GM04504 (cell line): ENCODE measurements around the gene PRSS16.
"Not testable (repeated sequence)": the region's sequence is repeated elsewhere in the genome, so short reads cannot be mapped to it uniquely, and the experiment has no call there.

Source experiments
- DNase-seq: peaks from one replicate; pipeline ENCODE4 v3.0.0-alpha.2; 2012; ENCODE audit warnings: low read depth

PRSS16 gene

DNA sequence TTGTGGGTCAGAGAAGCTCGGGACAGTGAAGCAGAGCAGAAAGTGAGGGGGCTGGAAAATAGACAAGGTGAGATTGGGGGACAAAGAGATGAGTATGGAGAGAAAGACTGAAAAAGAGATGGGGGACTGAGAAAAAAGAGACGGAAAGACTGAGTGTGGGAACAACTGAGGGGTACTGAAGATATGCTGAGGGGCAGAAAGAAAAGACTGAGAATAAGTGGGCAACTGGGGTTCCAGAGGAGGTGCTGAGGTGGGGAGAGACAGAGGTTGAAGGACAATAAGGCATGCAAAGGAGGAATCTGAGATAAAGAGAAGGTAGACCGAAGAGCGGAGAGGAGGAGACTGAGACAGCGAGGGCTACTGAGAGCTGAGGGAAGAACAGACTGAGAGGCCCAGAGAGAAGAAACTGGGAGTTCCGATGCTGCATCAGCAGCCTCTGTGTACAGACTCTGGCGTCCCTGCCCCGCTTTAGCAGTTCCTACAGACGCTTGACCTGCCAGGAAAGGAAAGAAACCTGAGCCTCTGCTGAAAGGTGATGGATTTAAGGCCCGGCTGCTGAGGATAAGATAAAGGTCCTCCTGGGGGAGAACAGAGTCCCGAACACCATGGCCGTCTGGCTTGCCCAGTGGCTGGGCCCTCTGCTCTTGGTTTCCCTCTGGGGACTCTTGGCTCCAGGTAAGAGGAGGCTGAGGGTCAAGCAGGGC, at the start of gene PRSS16:
Gene PRSS16, plus strand, starts transcription at position 569 of the 704 bp plus-strand sequence. Its CDS starts 37 bp downstream, at position 606.
- DNase-seq: no peak

DNA sequence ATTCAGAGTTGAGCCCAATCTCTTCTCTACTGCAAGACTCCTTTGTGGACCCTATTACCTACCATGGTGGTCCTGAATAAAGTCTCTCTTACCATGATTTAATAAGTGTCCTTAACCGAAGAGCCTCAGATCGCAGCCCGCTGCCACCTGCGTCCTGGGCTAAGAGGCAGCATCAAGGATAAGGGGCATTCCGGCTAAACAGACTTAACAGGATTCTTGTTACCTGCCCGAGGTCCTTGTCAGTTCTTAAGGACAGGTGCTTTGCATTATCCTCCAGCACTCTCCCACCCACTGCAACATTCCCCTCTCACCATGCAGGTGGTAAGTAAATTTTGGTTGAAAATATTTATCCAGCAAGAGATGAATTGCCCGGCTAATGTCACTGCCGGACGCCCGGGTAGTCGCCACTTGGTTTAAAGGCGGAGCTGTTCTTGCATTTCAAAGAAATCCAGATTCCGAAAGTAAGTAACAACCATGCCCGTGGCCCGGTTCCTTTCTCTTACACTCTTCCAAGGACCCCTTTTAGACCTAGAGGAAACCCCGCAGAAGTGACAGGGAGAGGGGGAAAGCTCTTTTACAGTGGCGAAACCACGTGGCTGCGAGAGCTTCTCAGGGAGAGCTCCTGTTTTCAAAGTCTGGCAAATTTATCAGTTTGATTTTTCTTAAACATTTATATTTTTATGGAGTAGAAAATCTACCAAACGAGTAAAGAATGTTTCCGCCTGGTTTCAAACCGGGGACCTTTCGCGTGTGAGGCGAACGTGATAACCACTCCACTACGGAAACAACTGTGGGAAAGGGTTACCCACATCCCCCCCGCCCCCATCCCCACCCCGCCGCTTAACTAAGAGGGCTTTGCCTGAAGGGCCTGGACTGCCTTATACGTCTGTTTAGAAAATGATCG, 41.9 kb upstream of the PRSS16 start:
- DNase-seq: no peak

DNA sequence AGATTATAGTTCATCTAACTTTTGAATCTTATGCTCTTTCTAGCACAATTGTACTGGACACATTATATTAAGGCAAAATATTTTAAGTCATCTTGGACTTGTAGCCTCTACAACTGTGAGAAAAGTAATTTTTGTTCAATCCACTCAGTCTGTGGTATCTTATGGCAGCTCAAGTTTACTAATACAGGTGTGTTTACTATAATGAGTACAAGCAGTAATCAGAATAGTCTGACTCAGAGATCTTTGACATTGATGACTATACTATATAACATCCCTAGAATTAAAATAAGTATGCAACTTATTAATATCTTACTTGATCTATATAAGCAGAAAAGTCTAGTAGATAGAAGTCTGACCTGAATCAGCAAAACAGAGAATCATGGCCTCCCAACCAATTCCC, 40.7 kb upstream of the PRSS16 start:
- DNase-seq: no peak

GRCh38 chr6:27208042-27208441, 39.5 kb upstream of the PRSS16 start:
- no peak for DNase-seq

- DNase-seq: no peak
These were observed 38.3 kb upstream of the PRSS16 start for GRCh38 chr6:27209196-27209595.

DNA sequence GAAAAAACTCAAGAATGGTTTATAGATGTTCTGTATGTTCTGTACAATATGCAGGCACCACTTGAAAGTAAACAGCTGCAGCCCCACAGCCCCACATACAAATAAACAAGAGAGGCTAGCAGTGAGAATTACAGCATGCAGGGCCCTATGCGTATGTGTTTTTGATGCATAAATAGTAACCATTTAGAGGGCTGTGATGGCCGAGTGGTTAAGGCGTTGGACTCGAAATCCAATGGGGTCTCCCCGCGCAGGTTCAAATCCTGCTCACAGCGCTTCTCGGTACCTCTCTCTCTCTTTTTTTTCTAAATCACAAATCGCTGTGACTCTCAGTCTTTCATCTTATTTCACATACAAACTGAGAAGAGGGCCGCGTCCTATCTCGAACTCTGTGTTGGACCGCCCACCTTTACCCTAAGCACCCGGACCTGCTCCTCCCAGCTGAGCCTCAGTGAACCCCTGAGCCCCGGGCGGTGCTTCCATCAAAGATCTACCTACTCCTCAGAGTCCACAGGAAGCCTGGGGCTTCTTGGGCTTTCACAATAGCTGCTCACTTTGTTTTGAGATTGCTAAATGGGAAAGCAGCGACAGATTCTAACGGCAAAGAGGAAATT, 37.7 kb upstream of the PRSS16 start:
- no peak for DNase-seq

DNA sequence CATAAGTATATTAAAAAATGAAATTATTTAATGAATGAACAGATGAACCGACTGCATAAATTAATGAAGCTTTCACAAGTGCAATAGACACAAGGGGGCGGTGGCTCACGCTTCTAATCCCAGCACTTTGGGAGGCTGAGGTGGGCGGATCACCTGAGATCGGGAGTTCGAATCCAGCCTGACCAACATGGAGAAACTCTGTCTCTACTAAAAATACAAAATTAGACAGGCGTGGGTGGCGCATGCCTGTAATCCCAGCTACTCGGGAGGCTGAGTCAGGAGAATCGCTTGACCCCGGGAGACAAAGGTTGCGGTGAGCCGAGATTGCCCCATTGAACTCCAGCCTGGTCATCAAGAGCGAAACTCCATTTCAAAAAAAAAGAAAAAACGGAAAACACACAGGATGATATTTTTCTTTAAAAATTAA, 34.4 kb upstream of the PRSS16 start:
- DNase-seq: not testable (repeated sequence)

DNA sequence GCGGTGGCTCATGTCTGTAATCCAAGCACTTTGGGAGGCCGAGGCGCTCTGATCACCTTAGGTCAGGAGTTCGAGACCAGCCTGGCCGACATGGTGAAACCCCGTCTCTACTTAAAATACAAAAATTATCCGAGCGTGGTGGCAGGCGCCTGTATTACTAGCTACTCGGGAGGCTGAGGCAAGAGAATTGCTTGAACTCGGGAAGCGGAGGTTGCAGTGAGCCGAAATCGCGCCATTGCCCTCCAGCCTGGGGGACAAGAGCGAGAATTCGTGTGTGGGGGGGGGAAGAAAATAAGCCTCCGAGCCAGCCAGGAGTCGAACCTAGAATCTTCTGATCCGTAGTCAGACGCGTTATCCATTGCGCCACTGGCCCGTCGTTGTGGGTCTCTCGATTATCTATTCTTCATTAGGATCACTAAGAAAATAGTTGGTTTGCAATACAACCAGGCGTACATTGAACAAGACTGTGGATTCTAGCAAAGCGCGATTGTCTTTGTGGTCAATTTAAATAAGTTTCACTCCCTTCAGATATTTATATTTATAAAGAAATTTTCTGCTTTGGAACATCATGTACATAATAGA, 33.9 kb upstream of the PRSS16 start:
- no peak for DNase-seq

- DNase-seq: no peak
These were observed 33.3 kb upstream of the PRSS16 start for GRCh38 chr6:27214126-27214601.

DNA sequence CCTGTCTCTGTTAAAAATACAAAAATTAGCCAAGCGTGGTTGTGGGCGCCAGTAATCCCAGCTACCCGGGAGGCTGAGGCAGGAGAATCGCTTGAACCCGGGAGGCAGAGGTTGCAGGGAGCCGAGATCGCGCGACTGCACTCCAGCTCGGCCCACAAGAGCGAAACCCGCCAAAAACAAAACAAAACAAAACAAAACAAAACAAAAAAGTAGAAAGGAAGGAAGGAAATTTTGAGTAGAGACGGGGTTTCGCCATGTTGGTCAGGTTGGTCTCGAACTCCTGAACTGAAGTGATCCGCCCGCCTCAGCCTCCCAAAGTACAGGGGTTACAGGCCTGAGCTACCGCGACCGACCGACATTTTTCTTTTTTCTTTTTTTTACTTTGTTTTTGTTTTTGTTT, 30.6 kb upstream of the PRSS16 start:
- DNase-seq: no peak

DNA sequence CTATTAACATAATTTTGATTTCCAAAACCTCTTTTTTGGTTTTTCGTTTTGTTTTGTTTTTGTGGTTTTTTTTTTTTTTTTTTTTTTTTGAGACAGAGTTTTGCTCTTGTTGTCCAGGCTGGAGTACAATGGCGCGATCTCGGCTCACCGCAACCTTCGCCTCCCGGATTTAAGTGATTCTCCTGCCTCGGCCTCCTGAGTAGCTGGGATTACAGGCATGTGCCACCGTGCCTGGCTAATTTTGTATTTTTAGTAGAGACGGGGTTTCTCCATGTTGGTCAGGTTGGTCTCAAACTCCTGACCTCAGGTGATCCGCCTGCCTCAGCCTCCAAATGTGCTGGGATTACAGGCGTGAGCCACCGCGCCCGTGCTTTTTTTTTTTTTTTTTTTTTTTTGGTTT, 24.5 kb upstream of the PRSS16 start:
- not testable (repeated sequence) for DNase-seq

DNA sequence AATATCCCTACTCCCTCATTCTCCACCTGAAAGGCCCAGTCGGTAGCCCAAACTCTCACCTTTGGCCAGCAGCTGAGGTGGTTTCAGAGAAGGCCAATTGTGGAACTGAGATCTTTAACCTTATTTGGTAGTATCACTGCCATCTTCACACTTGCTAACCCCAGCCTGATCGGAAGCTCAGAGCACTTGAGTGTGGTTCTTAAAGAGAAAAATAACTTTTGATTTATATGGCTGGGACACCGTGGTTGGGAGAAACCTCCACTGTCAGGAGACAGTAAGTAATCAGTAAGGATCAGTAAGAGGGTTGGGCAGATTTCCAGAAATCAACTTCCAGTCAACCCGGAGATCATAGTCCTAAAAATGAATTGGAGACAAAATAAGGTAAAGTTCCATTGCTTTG, 22.8 kb upstream of the PRSS16 start:
- no peak for DNase-seq

GRCh38 chr6:27228963-27229477, 18.5 kb upstream of the PRSS16 start:
- no peak for DNase-seq

- no peak for DNase-seq
These were observed 16.8 kb upstream of the PRSS16 start for GRCh38 chr6:27230758-27231111.

- no peak for DNase-seq
These were observed 12.9 kb upstream of the PRSS16 start for GRCh38 chr6:27234576-27234975.

DNA sequence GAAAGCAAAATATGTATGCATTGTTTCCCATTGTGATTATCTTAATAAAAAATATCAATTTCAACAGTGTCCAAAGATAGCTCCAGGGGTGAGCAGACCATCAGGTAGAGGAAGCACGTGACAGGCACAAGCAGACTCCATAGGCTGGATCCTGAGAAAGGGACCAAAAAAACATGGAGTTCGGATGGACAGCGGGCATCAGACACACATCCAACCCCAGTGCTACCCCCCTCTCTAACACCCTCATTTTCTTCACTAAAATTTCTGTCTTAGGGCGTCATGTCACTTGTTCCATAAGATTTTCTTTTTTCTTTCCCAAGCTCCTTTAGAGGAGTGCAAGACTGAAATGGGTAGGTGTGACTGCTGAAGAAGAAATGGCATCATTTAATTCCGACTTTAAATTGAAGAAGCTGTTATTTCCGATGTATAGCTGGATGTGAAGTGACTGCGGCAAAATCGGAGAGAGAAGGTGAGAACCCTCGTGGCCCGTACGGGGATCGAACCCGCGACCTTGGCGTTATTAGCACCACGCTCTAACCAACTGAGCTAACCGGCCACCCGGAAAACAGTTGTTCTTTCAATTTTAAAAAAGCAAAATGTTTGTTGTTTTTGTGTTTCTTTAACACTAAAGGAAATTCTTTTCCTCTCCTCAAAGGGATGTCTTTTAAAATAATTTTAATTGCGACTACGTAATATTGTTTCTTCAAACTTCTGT, 10.3 kb upstream of the PRSS16 start:
- no peak for DNase-seq

DNA sequence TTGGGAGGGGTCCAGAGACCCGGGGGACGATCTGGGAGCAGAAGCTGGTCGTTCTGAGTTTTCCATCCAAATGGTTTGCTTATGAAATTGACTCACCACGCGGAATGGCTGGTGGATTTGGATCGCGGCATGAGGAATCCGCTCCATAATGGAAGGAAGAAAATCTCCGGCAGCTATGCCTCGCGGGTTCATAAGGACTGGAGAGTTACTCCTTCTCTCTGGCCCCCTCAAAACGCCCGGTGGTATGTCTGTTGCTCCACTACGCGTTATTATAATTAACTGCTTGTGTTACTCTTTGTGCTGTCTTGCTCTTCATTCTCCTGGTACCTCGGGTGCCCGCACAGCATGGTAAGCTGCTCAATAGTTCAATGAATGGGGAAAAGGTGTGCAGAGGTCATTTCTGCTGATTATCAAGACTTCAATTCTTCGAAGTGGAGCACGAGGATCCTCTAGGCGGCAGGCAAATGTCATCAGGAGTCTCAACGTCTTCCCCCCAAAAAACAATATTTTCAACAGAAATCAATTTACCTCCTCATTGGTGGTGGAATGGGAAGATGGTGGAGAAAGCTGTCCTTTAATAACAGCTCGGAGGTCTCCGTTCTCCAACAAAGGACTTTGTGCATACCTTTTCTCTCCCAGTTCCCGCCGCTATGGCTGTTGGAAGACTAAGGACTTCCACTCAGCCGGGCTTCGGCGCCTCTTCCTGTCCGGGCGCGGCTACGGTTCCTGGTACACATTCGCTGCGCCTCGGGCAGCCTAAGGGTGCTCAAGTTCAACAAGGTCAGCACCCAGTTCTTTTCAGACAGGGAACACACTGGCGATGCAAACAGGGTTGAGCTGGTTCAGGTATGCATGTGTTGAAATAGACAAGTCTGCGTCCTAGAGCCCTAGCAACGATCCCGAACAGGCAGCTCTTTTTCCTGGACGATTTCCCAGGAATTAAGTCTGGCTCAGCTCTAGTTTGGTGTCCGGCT, 9.2 kb upstream of the PRSS16 start:
- no peak for DNase-seq

DNA sequence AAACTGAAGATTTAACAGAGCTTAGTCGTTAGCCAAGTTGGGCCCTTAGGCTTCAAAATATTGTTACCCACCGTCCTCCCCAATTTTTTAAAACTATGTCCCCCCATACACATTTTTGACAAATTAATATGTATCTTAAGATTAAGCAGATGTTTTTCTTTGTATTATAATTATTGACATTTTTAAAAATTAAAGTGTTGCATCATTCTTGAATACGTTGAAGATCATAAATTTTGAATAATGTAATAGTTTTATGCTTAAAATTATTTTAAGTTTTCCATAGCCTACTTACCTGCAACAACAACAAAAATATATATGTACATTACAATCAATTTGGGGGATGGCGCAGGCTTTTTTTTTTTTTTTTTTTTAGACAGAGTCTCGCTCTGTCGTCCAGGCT, 8.2 kb upstream of the PRSS16 start:
- no peak for DNase-seq

DNA sequence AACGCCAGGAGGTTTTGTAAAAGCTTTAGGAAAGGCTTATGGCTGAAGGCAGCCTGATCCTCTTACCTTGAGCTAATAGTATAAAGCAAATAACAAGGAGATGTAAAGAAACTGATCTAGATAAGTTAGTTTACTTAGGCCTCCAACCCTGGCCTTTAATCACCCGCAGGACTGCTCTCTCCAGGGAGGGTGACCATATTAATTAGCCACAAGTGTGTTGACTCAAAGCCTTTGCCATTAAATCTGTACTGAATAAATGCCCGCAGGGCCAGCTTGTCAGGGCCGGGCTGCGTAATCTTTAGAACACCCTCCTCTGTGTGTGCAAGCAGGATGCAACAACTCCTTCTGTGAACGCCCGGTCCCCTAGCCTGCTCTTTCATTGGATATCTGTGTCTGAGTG, 6.1 kb upstream of the PRSS16 start:
- no peak for DNase-seq

GRCh38 chr6:27242589-27243265, 4.8 kb upstream of the PRSS16 start:
- DNase-seq: no peak
